T-helper 1 cell (primary cell): ENCODE results near the gene GALNT12.
A peak's percentile ranks its signal among the peaks of the same experiment; 100 is the strongest.

Experiments used
- DNase-seq, 5 donors: peaks; one replicate each; pipeline ENCODE4 v3.0.0-alpha.2; 2012 to 2020

GALNT12 gene

DNA sequence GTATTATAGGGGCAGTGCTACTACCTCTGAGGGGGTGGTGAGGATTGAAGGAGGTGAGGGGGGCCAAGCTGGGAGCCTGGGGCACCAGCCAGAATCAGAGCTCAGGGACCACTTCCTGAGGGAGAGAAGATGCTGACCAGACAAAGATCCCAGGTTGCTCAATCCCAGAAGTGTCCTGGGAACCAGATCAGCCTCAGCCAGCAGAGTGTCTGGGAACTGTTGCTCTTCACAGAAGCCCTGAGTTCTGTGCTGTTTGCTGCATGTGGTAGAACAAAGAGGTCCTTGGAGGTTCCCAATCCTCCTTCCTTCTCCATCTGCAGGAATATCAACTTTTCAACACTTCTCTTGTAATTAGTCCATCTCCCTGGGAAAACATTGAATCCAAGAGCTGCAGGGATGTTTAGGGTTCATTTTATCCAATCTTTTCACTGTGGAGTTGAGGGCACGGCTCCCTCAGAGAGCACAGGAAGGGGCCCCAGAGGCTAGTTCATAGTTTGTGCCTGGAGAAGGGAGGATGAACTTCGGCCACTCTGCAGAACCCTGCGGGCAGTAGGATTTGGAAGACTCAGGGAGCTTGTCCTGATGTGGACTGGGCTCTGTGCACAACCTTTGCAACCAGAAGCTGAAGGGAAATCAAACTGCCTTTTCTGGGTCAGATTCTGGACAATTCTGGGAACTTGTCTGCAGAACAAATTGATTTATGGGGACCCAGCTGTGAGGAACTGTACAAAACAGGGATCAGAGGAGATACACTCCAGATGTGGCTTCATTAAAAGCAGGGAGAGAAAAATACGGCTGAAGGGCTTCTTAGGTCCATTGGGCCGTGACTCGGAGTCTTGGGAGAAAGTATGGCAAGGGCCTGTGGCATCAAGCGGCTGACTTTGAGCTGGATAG is 57.1 kb downstream of the GALNT12 start:
- DNase-seq, result no peak

- DNase-seq, result no peak
Measured at GRCh38 chr9:98865284-98865875, 57.9 kb downstream of the GALNT12 start.

- no peak for DNase-seq
Measured at GRCh38 chr9:98866435-98867102, 59.1 kb downstream of the GALNT12 start.

DNA sequence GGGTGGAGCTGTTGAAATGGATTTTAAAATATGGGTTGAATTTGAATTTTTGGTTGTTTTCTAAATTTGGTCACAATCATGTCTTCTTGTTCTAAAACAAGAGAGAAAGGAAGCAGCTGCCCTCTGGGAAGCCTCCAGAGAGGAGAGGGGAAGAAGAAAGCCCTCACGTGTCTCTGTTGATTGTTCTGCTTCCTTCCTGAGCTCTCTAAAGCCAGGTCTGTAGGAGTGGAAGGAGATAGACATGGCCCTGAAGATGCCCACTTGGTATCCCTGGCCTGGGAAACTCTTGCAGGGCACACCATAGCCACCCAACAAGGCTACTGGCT is 59.6 kb downstream of the GALNT12 start:
- no peak for DNase-seq

GRCh38 chr9:98867429-98868168 is 60.1 kb downstream of the GALNT12 start:
- DNase-seq, result peak in 1 of 5 donors; percentile 56

- no peak for DNase-seq
Measured at GRCh38 chr9:98869078-98869745, 61.7 kb downstream of the GALNT12 start.

- DNase-seq, result no peak
Measured at GRCh38 chr9:98869866-98870265, 62.4 kb downstream of the GALNT12 start.

- no peak for DNase-seq
Measured at GRCh38 chr9:98870782-98871557, 63.5 kb downstream of the GALNT12 start.

DNA sequence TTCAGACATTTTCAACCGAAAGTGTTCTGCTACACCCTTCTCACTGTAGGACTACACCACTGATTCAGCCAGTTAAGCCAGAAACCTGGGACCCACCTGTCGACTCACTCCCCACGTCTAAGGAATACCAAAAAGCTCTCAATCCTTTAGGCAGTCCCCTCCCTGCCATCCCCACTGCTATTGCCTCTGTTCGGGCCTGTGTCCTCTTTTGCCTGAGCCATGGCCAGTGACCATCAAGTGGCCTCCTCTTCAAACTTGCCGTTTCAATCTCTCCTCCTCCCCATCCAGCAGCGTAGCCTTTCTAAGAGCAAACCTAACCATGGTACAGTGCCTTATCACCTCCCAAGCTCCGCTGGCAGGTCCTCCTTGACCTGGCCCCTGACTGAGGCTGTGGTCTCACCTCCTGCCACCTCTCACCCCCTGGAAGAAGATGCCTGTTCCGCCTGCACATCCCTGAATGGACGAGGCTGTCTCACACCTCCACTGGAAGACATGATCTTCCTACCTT is 64.1 kb downstream of the GALNT12 start:
- no peak for DNase-seq

DNA sequence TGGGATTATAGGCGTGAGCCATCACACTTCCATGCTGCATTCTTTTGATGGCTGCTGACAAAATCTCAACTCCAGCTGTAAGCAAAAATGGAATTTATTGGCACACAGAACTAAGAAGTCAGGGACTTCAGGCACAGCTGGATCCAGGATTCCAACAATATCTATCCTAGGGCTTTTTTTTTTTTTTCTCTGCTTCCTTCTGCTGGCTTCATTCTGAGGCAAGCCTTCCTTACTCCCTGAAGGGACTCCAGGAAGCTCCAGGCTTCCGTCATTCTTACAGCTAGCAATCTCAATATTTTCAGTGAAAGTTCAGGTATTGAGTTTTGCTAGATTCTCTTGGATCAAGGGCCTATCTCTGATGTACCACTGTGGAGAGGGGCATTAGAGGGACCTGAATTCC is 66.1 kb downstream of the GALNT12 start:
- no peak for DNase-seq

GRCh38 chr9:98873951-98874371 is 66.5 kb downstream of the GALNT12 start:
- no peak for DNase-seq

- no peak for DNase-seq
Measured at GRCh38 chr9:98874721-98875255, 67.3 kb downstream of the GALNT12 start.

DNA sequence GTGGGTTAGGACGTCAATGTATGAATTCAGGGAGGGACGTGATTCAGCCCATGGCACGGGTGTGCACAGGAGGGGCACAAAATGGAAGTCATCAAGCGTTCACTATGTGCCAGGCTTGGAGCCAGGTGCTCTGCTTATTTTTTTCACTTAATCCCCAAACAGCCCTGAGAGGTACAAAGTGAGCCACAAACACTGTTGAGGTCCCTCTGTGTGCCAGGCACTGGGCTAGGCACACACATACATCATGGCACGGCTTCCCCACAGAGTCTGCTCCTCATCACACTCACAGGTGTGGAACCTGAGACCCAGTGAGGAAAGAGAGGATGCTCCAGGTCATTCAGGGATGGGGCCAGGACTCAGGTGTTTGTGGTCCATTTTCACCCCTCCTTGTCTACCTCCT is 68.1 kb downstream of the GALNT12 start:
- no peak for DNase-seq

- DNase-seq, result no peak
Measured at GRCh38 chr9:98877311-98877710, 69.8 kb downstream of the GALNT12 start.

DNA sequence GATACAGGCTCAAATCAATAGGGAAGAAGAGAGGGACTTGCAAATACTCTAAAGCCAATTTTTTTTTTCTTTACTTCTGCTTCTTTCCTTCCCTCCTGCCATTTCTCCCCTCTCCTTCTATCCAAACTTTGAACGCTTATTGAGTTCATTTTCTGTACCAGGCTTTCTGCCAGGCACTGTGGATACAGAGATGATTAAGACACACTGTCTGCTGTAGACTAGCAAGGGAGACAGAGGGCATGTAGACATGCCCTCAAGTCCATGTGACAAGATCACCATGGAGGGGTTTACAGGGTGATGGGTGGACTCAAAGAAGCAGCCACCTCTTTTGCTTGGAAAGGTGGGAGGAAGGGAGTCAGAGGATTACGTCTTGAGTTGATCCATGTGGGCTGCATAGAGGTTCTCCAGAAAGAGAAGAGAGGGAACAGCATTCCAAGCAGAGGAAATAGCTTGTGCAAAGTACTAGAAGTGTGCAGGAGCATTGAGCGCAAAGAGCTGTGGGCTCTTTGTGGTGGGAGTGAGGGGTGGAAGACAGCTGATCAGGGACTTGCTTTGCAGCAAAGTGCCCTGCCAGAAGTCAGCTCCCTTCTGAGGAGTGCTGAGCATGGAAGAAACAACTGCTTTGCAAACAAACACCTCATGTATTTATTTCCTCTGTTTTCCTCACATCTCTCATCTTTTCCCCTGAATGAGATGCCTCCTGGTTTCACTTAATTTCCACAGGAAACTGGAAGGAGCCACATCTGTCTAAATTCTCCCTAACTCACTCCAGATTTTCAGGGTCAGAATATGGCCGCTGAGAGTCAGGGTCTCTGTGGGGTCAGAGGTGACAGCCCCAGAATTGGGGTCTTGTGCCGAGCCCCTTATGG is 71.9 kb downstream of the GALNT12 start:
- no peak for DNase-seq

DNA sequence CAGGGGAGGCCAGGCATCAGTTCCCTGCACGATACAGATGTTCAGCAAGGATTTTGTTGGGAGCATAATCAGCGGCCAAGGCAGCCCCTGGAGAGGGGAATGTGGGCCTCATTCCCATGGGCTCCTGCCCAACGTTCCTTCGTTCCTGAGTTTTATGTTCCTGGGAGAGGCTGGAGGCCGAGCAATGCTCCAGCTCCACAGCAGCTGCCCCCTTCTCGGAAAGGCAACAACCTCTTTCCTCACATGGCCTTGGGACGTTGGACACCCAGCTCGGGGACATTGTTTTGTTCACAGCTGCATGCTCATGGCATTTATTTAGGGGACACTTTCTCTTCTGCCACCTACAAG is 72.5 kb downstream of the GALNT12 start:
- no peak for DNase-seq

DNA sequence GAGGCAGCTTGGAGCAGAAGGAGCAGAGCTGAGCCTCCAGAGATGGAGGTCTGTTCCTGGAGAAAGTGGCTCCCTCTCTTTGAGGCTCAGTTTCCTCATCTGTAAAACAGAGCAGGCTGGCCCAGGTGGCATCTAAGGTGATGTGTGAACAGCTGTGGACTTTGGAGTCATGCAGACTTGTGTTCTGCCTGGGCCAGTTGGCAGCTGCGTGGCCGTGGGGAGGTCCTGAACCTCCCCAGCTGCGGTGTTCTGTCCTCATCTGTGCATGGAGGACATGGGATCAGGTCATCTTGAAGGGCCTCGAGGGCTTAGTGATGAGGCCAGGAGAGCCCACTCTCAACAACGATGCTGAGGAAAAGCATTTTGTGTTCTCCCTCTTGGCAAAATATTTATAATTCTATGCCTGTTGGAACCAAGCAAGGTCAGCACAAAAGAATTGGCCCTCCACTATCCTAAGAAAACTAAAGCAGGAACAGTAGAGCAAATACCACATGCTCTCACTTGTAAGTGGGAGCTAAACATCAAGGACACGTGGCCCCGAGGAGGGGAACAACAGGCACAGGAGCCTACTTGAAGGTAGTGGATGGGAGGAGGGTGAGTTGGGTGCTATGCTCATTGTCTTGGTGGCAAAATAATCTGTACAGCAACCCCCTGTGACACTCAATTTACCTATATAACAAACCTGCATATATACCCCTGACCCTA is 73.0 kb downstream of the GALNT12 start:
- DNase-seq, result no peak

DNA sequence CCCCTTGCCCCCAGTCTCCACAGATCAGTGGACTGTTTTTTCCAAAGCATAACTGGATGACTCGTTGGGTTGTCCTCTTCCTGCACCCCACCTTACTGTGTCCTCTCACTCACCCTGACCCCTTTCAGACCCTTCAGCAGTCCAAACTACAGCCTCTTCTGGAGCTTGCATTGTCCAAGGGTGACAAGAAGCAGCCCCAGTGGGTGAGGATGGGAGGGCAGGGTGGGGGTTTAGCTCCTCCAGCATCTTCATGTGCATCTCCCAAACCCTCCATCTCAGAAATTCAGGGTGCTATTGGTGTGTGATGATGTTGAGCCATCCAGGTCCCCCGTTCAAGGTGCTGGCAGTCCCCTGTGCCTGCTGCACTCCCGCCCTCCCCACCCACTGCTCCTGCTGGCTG is 73.9 kb downstream of the GALNT12 start:
- no peak for DNase-seq

GRCh38 chr9:98881836-98882568 is 74.5 kb downstream of the GALNT12 start:
- no peak for DNase-seq
